ENCODE measurements around the gene MCHR1.
"Not testable (repeated sequence)": the region's sequence is repeated elsewhere in the genome, so short reads cannot be mapped to it uniquely, and the experiment has no call there.

Gene MCHR1

DNA sequence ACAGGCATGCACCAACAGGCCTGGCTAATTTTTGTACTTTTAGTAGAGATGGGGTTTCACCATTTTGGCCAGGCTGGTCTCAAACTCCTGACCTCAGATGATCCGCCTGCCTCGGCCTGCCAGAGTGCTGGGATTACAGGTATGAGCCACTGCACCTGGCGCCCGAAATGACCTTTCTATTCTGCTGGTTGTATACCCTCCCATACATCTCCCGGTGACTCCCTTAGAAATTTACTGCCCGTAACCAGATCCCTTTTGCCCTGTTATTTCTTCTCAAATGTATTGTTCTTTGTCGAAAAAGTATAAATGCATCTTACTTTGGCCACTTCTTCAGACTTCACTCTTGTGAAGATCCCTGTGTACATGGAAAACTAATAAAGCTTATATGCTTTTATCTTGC, 22.0 kb downstream of the MCHR1 start:
- no peak for DNase-seq

GRCh38 chr22:40703174-40703573, 23.9 kb downstream of the MCHR1 start:
- DNase-seq: no peak

- DNase-seq: no peak
Observed at GRCh38 chr22:40703736-40704135, 24.5 kb downstream of the MCHR1 start.

GRCh38 chr22:40705918-40706682, 26.8 kb downstream of the MCHR1 start:
- no peak for DNase-seq

DNA sequence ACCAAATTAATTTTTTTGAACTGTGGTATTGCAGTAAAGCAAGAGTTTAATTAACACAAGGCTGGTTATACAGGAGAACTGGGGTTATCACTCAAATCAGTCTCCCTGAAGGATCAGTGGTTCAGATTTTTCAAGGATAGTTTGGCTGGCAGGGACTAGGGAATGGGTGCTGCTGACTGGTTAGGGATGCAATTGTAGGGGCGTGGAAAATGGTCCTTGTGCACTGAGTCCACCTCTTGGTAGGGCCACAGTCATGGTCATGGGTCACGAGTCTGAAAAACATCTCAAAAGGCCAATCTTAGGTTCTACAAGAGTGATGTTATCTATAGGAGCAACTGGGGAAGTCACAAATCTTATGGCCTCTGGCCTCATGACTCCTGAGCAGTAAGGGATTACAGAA, 27.9 kb downstream of the MCHR1 start:
- DNase-seq: no peak

DNA sequence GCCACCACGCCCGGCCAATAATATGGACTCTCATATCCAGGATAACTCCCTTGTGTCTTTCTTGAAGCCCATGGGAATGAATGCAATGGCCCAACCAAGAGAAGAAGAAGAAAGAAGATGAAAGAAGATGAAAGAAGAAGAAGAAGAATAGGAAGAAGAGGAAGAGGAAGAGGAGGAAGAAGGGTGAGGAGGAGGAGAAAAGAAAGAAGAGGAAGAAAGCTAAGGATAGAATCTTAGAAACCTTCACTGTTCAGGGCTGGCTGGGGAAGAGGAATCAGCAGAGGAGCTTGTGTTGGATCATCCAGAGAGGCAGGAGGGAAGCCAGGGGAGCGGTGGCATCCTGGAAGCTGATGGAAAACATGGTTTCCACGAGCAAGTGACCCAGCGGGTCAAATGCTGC, 28.9 kb downstream of the MCHR1 start:
- no peak for DNase-seq

DNA sequence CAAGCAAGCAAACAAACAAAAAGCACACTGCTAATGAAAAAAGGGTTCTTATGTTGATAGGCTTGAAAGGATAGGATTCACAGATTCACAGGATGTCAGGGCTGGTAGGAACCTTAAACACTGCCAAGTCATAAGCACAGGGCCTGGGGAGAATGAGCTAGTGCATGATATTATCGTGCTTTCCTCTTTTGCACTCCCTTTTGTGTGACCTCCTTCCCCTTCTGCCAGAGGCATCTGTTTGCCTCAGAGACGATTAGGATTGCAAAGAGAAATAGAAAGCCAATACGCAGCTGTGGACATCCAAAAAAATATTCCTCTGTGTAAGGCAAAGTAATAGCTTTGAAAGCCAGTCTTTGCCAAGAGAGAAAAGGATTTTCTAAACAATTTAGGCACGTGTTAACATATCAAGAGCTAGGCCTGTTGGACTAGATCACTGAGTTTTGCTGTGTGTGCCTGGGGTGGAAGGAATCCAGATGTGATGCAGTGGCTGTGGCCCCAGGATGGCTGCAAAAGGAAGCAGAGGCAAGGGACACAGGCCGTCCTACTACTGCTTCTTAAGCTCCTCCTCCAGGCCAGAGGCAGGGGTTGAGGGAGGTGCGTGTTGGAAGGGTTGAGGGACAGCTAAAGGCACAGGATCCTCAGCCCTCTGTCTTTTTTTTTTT, 30.6 kb downstream of the MCHR1 start:
- no peak for DNase-seq

- no peak for DNase-seq
Observed at GRCh38 chr22:40712311-40712710, 33.0 kb downstream of the MCHR1 start.

DNA sequence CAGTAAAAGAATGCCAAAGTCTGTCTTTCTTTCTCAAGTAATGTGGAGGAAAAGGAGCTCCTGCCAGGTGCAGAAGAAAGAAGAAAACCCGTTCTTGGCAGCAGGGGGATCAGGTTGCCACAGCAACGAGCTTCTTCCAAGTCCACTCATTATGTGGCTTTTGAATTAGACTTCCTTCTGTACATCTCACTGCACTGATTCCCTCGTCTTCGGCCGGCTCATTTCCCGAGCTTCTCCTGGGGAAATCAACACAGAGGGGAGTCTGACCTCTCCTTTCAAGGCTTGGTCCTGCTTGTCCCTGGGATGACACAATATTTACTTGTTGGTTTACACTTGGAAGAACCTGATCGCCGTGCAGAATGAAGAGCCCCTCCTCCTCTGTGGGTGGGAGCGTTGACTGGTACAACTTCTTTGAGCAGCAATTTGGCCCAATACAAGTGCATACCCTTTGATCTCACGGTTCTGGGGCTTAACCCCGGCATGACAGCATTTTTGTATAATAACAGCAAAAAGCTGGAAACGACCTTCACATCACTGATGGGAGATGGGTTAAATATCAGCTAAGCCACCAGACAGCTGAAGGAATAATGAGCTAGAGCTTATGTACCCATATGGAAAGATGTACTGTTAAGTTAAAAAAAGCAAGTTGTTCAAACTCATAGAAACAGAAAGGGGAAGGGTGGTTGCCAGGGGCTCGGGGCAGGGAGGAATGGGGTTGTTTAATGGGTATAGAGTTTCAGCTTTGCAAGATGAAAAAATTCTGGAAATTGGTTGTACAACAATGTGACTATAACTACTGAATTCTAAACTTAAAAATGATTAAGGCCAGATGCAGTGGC, 35.4 kb downstream of the MCHR1 start:
- no peak for DNase-seq

- no peak for DNase-seq
Observed at GRCh38 chr22:40716116-40716515, 36.8 kb downstream of the MCHR1 start.

DNA sequence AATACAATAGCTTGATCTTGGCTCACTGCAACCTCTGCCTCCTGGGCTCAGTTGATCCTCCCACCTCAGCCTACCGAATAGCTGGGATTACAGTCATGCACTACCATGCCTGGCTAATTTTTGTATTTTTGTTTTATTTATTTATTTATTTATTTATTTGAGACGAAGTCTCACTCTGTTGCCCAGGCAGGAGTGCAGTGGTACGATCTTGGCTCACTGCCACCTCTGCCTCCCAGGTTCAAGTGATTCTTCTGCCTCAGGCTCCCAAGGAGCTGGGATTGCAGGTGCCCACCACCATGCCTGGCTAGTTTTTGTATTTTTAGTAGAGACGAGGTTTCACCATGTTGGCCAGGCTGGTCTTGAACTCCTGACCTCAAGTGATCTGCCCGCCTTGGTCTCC, 38.4 kb downstream of the MCHR1 start:
- not testable (repeated sequence) for DNase-seq

GRCh38 chr22:40718250-40719204, 39.2 kb downstream of the MCHR1 start:
- no peak for DNase-seq

DNA sequence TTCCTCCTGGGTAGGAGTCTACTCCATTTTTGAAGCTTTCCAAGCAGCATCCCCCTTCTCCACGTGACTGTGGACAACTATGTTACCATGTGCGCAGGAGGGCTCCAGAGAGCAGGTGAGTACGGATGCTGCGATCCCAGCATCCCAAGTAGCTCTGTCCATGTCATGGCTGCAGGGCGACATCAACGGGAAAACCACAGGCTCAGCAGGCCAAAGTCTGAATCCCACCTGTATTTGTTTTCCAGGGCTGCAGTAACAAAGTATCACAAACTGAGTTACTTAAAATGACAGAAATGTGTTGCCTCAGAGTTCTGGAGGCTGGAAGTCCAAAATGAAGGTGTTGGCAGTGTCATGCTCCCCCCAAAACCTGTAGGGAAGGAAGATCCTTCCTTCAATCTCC, 40.3 kb downstream of the MCHR1 start:
- no peak for DNase-seq

GRCh38 chr22:40720156-40720537, 40.9 kb downstream of the MCHR1 start:
- not testable (repeated sequence) for DNase-seq

DNA sequence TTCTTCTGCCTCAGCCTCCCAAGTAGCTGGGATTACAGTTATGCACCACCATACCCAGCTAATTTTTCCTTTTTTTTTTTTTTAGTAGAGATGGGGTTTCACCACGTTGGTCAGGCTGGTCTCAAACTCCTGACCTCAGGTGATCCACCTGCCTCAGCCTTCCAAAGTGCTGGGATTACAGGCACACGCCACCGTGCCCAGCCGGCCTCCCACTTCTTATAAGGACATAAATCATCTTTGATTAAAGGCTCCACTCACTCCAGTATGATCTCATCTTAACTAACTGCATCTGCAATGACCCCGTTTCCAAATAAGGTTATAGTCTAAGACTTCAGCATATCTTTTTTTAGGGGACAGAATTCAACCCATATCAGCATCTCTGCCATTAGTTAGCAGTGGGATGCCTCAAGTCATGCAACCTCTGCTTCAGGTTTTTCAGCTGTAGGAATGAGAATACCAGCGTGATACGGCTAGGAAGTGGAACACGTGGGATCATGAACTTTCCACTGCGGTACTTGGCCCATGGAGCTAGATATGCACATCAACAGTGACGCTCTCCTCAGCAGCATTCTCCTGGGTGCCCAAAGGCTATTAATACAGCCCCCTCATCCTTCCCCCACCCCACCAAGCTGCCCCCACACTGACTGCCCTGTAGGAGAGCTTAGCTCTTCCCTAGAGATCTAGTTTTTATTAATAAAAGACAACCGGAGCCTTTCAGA, 41.4 kb downstream of the MCHR1 start:
- no peak for DNase-seq

GRCh38 chr22:40721266-40721665, 42.0 kb downstream of the MCHR1 start:
- DNase-seq: no peak

DNA sequence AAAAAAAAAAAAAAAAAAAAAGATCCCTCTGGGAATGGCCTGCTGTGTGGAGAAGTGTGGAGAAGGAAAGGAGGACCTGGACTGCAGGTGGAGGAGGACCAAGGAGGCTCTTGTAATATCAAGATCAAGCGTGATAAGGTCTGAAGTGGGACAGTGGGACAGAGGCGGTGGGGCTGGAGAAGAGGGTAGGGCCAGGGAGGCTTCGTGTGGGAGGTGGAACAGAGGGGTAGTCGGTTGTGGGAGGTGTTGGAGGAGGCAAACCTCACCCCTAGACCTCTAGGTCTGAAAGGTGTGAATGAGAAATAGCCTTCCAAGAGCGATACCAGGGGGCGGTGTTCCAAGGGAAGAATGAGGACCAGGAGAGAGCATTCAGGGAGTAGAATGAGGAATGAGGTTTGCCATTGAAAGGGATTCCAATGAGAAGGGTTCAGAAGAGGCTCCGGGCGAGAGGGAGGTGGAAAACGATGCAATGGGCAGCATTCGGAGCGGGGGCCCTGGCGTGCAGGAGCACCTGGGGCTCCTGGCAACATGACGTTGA, 44.2 kb downstream of the MCHR1 start:
- no peak for DNase-seq

DNA sequence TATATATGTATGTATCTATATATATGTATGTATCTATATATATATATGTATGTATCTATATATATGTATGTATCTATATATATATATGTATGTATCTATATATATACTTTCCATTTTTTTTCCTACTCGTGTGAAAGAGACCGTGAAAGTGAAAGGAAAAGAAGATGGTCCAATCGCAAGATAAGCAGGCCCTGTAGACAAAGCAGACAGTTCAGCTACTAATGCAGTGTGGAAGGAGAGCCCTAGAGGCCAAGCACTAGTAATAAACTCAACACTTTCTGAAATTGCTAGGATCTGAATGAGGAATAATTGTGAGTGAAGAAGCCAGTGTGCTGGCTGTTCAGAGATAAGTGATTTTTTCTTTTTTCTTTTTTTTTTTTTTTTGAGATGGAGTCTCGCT, 47.2 kb downstream of the MCHR1 start:
- DNase-seq: no peak

- DNase-seq: no peak
Observed at GRCh38 chr22:40727070-40727963, 48.0 kb downstream of the MCHR1 start.

GRCh38 chr22:40727964-40728615, 48.8 kb downstream of the MCHR1 start:
- no peak for DNase-seq

Measured in effector CD8-positive, alpha-beta T cell (primary cell).